Umbilical cord (tissue), 2 donors: ENCODE results near the gene HOXC10. TPM values are rescaled to one million over a fixed set of nuclear protein-coding genes. Genes with fewer than 3 reads are reported as not detected.
A peak's percentile ranks its signal among the peaks of the same experiment; 100 is the strongest.

Source experiments
- DNase-seq: peaks from one replicate; pipeline ENCODE4 v3.0.0-alpha.2; 2015; ENCODE audit warnings: low spot score
- total RNA-seq: library from RNA; depleted of rRNA; stranded (reverse); fragments of >200 nt; gene quantifications from one replicate; pipeline ENCODE4 v1.2.3, GENCODE V29; 2014; ENCODE audit warnings: low replicate concordance; ENCODE audit not compliant: insufficient read depth

The HOXC10 gene
- total RNA-seq, 1 donor from 2014 or later = 3.4 TPM

GRCh38 chr12:53965281-53966084 lies 19.5 kb upstream of the HOXC10 start:
- DNase-seq = peak; percentile 90

- DNase-seq = no peak
Observed at GRCh38 chr12:53966085-53966384, 18.9 kb upstream of the HOXC10 start.

GRCh38 chr12:53966385-53967133 lies 18.4 kb upstream of the HOXC10 start:
- DNase-seq = no peak

GRCh38 chr12:53967421-53967925 lies 17.5 kb upstream of the HOXC10 start:
- DNase-seq = peak; percentile 76

- peak; percentile 54 for DNase-seq
Observed at GRCh38 chr12:53968214-53969127, 16.5 kb upstream of the HOXC10 start.

GRCh38 chr12:53969588-53970259 lies 15.2 kb upstream of the HOXC10 start:
- DNase-seq = no peak

GRCh38 chr12:53970451-53970850 lies 14.5 kb upstream of the HOXC10 start:
- DNase-seq = no peak

- DNase-seq = no peak
Observed at GRCh38 chr12:53971129-53971528, 13.8 kb upstream of the HOXC10 start.

- DNase-seq = no peak
Observed at GRCh38 chr12:53971686-53972085, 13.3 kb upstream of the HOXC10 start.

GRCh38 chr12:53972152-53972702 lies 12.7 kb upstream of the HOXC10 start:
- DNase-seq = no peak

- DNase-seq = peak; percentile 37
Observed at GRCh38 chr12:53972722-53973235, 12.2 kb upstream of the HOXC10 start, which contains the start of gene HOXC11. Gene HOXC11, plus strand, starts transcription at chr12:53973126. Its CDS starts 116 bp downstream, at chr12:53973242.

- peak; percentile 77 for DNase-seq
Observed at GRCh38 chr12:53973236-53974042, 11.5 kb upstream of the HOXC10 start.

GRCh38 chr12:53974084-53975063 lies 10.6 kb upstream of the HOXC10 start, which contains the start of gene HOTAIR:
Gene HOTAIR, minus strand, starts transcription at chr12:53974954.
- DNase-seq = peak; percentile 62

GRCh38 chr12:53975064-53975471 lies 9.9 kb upstream of the HOXC10 start:
- DNase-seq = peak; percentile 46

- no peak for DNase-seq
Observed at GRCh38 chr12:53975479-53976152, 9.3 kb upstream of the HOXC10 start.

GRCh38 chr12:53976172-53976822 lies 8.6 kb upstream of the HOXC10 start:
- DNase-seq = no peak
